Sigmoid colon (tissue), 4 donors: ENCODE results near the gene USPL1.

Experiments used
- CTCF ChIP-seq, 4 experiments: fragments of 450-650 bp in 3 of 4; fragments of 200-600 bp in 1 of 4; IDR thresholded peaks; one replicate each; pipeline ENCODE4 v1.5.1; 2016 to 2019; ENCODE audit warnings: antibody characterized with exemption in 4 of 4, mild to moderate bottlenecking in 3 of 4, moderate library complexity in 2 of 4
- EP300 ChIP-seq, 4 donors: sonication (generic); formaldehyde crosslinking; IDR thresholded peaks; one replicate each; pipeline ENCODE4 v1.6.1; 2017; ENCODE audit warnings: antibody characterized with exemption in 4 of 4
- POLR2A ChIP-seq, 2 donors: fragments of 450-650 bp; IDR thresholded peaks; one replicate each; pipeline ENCODE4 v1.6.1; 2016; ENCODE audit warnings: antibody characterized with exemption in 2 of 2, mild to moderate bottlenecking in 2 of 2, moderate library complexity in 2 of 2

- TF ChIP-seq CTCF (IDR thresholded peaks at IDR 0.05) (no peak), POLR2A (IDR thresholded peaks at IDR 0.05) (no peak), EP300 (IDR thresholded peaks at IDR 0.05) (no peak)
These were observed 22.0 kb downstream of the USPL1 start for GRCh38 chr13:30639671-30640070.
